Type B pancreatic cell (in vitro differentiated cells): Measurements from ENCODE around the gene SFRP2. TPM values are rescaled to one million over a fixed set of nuclear protein-coding genes. Genes with fewer than 3 reads are reported as not detected.

Experiments used
- DNase-seq: peaks from one replicate; pipeline ENCODE4 v3.0.0; 2021; ENCODE audit warnings: mixed read lengths; ENCODE audit not compliant: unreplicated experiment; ENCODE audit errors: extremely low spot score
- H3K27ac Mint-ChIP-seq: 2 replicates; pipeline ENCODE4 v1.8.0; 2021; ENCODE audit warnings: mild to moderate bottlenecking, mixed read lengths
- H3K27me3 Mint-ChIP-seq: 2 replicates; pipeline ENCODE4 v1.8.0; 2021; ENCODE audit warnings: mixed read lengths
- H3K36me3 Mint-ChIP-seq: 2 replicates; pipeline ENCODE4 v1.8.0; 2021; ENCODE audit warnings: mixed read lengths
- H3K4me1 Mint-ChIP-seq: one replicate; pipeline ENCODE4 v1.8.0; 2021; ENCODE audit warnings: mixed read lengths; ENCODE audit not compliant: unreplicated experiment
- H3K4me3 Mint-ChIP-seq: 2 replicates; pipeline ENCODE4 v1.8.0; 2021; ENCODE audit warnings: mild to moderate bottlenecking, mixed read lengths
- H3K9me3 Mint-ChIP-seq: 2 replicates; pipeline ENCODE4 v1.8.0; 2021; ENCODE audit warnings: mixed read lengths
- CTCF ChIP-seq: fragments of 200-600 bp; sonication (generic); conservative IDR thresholded peaks from 2 replicates; pipeline ENCODE4 v1.5.0; 2021; ENCODE audit warnings: antibody characterized with exemption, mild to moderate bottlenecking
- total RNA-seq: library from RNA; stranded (reverse); gene quantifications from 2 replicates; pipeline ENCODE4 v1.2.1, GENCODE V29; 2021; ENCODE audit warnings: low replicate concordance

Gene SFRP2
- total RNA-seq, 1 donor from 2014 or later: 31.9 TPM

- Mint-ChIP-seq H3K9me3 (no peaks in the 10 kb centered on the region), H3K27ac (peak overlapping the region; percentile 42), H3K27me3 (peaks cover 90% of the 10 kb centered on the region), H3K4me3 (peak overlapping the region; percentile 86), H3K4me1 (peaks cover 56% of the 10 kb centered on the region), H3K36me3 (no peaks in the 10 kb centered on the region)
- TF ChIP-seq CTCF: no peak
- no peak for DNase-seq
Observed at GRCh38 chr4:153790500-153790865, 1.6 kb upstream of the SFRP2 start.

- DNase-seq: no peak
- TF ChIP-seq CTCF: no peak
- Mint-ChIP-seq H3K4me3 (peak overlapping the region; percentile 86), H3K9me3 (no peaks in the 10 kb centered on the region), H3K27ac (peak overlapping the region; percentile 42), H3K36me3 (no peaks in the 10 kb centered on the region), H3K27me3 (peaks cover 87% of the 10 kb centered on the region), H3K4me1 (peaks cover 57% of the 10 kb centered on the region)
Observed at GRCh38 chr4:153789741-153790499, 1.0 kb upstream of the SFRP2 start.

GRCh38 chr4:153788051-153788412, 851 bp downstream of the SFRP2 start:
- no peak for DNase-seq
- H3K4me3 Mint-ChIP-seq: peak overlapping the region; percentile 92
- no peaks in the 10 kb centered on the region for H3K36me3 Mint-ChIP-seq
- TF ChIP-seq CTCF: no peak
- H3K27me3 Mint-ChIP-seq: peaks cover 71% of the 10 kb centered on the region
- H3K27ac Mint-ChIP-seq: peak overlapping the region; percentile 17
- peaks cover 52% of the 10 kb centered on the region for H3K4me1 Mint-ChIP-seq
- H3K9me3 Mint-ChIP-seq: no peaks in the 10 kb centered on the region

GRCh38 chr4:153787575-153787974, 1.3 kb downstream of the SFRP2 start:
- no peak for TF ChIP-seq CTCF
- Mint-ChIP-seq H3K27ac (peak overlapping the region; percentile 17), H3K4me1 (peaks cover 53% of the 10 kb centered on the region), H3K36me3 (no peaks in the 10 kb centered on the region), H3K27me3 (peaks cover 67% of the 10 kb centered on the region), H3K4me3 (peak overlapping the region; percentile 92), H3K9me3 (no peaks in the 10 kb centered on the region)
- no peak for DNase-seq

- Mint-ChIP-seq H3K4me3 (peak overlapping the region; percentile 92), H3K27me3 (peaks cover 62% of the 10 kb centered on the region), H3K27ac (no peak overlapping the region), H3K9me3 (no peaks in the 10 kb centered on the region), H3K36me3 (no peaks in the 10 kb centered on the region), H3K4me1 (peaks cover 57% of the 10 kb centered on the region)
- TF ChIP-seq CTCF: no peak
- DNase-seq: no peak
Observed at GRCh38 chr4:153787061-153787560, 1.8 kb downstream of the SFRP2 start.
